Ovary (tissue), 9 donors: ENCODE results near the gene NCF4. TPM values are rescaled to one million over a fixed set of nuclear protein-coding genes. Genes with fewer than 3 reads are reported as not detected.

Experiments used
- DNase-seq, 5 donors: peaks; one replicate each; pipeline ENCODE4 v3.0.0-alpha.2; 2019 to 2020
- H3K27ac ChIP-seq, 2 donors: fragments of 200-600 bp; one replicate each; pipeline versions ENCODE4 v1.5.1 to v1.8.0; 2019 to 2022
- H3K27me3 ChIP-seq: fragments of 200-600 bp; one replicate; pipeline ENCODE4 v1.8.0; 2022
- H3K36me3 ChIP-seq: fragments of 200-600 bp; sonication (generic); one replicate; pipeline ENCODE4 v1.5.1; 2019
- H3K4me1 ChIP-seq: one replicate; pipeline ENCODE4 v1.8.1; 2013; ENCODE audit warnings: mild to moderate bottlenecking, moderate library complexity; ENCODE audit not compliant: insufficient read depth
- H3K4me3 ChIP-seq: fragments of 200-600 bp; sonication (generic); one replicate; pipeline ENCODE4 v1.5.1; 2017
- H3K9me3 ChIP-seq, 2 donors: fragments of 200-600 bp in 1 of 2; sonication (generic) in 1 of 2; one replicate each; pipeline versions ENCODE4 v1.5.1 to v1.8.1; 2013 to 2019; ENCODE audit warnings: mild to moderate bottlenecking in 1 of 2, moderate library complexity in 1 of 2
- EP300 ChIP-seq: sonication (generic); formaldehyde crosslinking; IDR thresholded peaks from one replicate; pipeline ENCODE4 v1.6.1; 2017; ENCODE audit warnings: antibody characterized with exemption
- POLR2A ChIP-seq: fragments of 450-650 bp; IDR thresholded peaks from one replicate; pipeline ENCODE4 v1.6.1; 2017; ENCODE audit warnings: antibody characterized with exemption, mild to moderate bottlenecking, moderate library complexity
- WGBS, 3 donors: extraction: QIAGEN DNeasy Blood & Tissue Kit in 1 of 3; methylation state at CpG; one replicate each; pipeline versions ENCODE4 v1.1.5 to v1.1.7; 2013 to 2017; 5-methylcytosine and 5-hydroxymethylcytosine counted together
- intact Hi-C, 4 donors: fragments of 100-400 bp; cut with DNase I; formaldehyde crosslinking; loops; one replicate each; pipeline versions ENCODE4 v1.11.0 to v1.15.1; 2022 to 2023
- polyA plus RNA-seq, 2 donors: library from polyadenylated mRNA; stranded (reverse); fragments of 200-250 nt in 1 of 2; fragments of 350-450 nt in 1 of 2; fragmentation: Illumina TruSeq in 1 of 2; extraction: RNeasy Lipid Tissue Mini Kit (QIAGEN cat#74804) in 1 of 2; gene quantifications; one replicate each; pipeline ENCODE4 v1.2.3, GENCODE V29; 2013 to 2014
- total RNA-seq, 7 donors: library from RNA; depleted of rRNA in 2 of 7; stranded (reverse); fragments of >200 nt in 2 of 7; fragmentation: NEBNext Ultra II Directional in 3 of 7; extraction: Animal tissue kit (Norgen Biotek cat#: 25700) in 3 of 7; gene quantifications; one replicate each; pipeline versions ENCODE4 v1.1.0 to v1.2.4, GENCODE V29; 2016 to 2023
- TF ChIP-seq, protein P1 (sequence below), 3 donors: fragments of 450-650 bp in 2 of 3; fragments of 200-600 bp in 1 of 3; IDR thresholded peaks; one replicate each; pipeline versions ENCODE4 v1.5.1 to v1.8.0; 2016 to 2022; ENCODE audit warnings: antibody characterized with exemption in 3 of 3, mild to moderate bottlenecking in 1 of 3
- donor health status: DM: no; HTN: no; CAD: no; lungs with moderate emphysema.
- donor health status: DM: no; HTN: no; CAD: no.
- donor health status: Bipolar disorder and iron deficiency.
- donor health status: DM: yes; HTN: yes; CAD: no.
- donor health status: DM: no; HTN: no; CAD: no.
- donor health status: DM: yes; HTN: yes; CAD: no.

The NCF4 gene
- total and polyA plus RNA-seq, 9 donors = 2.2 to 6.7 (median 4.8) TPM

DNA sequence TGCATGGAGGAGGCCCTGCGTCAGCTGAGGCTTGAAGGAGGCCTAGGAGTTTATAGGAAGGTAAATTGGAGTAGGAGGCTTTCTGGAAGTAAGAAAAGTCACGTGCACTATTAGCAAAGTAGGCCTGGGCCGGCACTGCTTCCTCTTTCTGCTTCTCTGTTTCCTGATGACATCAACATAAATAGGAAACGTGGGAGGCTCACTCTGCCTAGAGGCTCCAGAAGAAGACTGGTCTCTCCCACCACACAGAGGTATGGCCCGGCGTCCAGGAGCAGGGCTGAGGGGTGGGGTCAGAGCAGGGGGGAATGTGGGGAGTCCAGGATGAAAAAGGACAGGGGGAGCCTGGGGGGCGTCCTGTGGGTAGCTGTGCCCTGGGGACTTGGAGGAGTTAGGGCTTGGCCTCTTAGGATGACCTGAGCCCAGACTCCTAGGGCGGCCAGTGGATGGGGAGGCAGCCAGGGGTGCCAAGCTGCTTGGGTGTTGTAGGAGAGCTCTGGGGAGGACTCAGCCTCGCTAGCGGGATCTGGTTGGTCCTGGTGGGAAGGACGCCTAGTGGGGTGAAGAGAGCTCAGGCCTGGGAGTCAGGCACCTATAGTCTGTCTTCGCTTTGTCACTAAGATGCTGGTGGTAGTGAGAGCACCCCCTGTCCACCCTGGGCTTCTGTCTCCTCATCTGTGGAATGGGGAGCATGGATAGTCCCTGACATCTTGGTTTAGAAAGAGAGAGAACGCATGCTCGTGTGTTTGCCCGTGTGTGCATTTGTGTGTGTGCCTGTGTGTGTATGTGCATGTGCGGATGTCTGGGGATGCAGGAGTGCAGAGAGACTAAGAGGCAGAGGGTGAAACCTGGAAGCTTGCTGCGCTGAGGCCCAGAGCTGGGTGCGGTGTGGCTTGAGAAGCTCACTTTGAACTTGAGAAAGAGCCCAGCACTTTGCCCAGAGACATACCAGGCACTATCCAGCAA lies 52.9 kb downstream of the NCF4 start, which contains the start of gene CSF2RB:
TSS of gene CSF2RB (plus strand) at position 202 of the 963 bp plus-strand sequence. CDS start 8,580 bp downstream, outside the sequence.
- TF ChIP-seq, protein P1, sequence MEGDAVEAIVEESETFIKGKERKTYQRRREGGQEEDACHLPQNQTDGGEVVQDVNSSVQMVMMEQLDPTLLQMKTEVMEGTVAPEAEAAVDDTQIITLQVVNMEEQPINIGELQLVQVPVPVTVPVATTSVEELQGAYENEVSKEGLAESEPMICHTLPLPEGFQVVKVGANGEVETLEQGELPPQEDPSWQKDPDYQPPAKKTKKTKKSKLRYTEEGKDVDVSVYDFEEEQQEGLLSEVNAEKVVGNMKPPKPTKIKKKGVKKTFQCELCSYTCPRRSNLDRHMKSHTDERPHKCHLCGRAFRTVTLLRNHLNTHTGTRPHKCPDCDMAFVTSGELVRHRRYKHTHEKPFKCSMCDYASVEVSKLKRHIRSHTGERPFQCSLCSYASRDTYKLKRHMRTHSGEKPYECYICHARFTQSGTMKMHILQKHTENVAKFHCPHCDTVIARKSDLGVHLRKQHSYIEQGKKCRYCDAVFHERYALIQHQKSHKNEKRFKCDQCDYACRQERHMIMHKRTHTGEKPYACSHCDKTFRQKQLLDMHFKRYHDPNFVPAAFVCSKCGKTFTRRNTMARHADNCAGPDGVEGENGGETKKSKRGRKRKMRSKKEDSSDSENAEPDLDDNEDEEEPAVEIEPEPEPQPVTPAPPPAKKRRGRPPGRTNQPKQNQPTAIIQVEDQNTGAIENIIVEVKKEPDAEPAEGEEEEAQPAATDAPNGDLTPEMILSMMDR (IDR thresholded peaks at IDR 0.05) = no peak
- TF ChIP-seq EP300 (no peak), POLR2A (no peak)
- H3K27me3 ChIP-seq = no peaks in the 10 kb centered on the region
- no peaks in the 10 kb centered on the region for H3K9me3 ChIP-seq
- no peaks in the 10 kb centered on the region for H3K4me1 ChIP-seq
- no peak within 1 kb of the TSS for H3K27ac ChIP-seq
- intact Hi-C loops = no loop called here
- no peak within 1 kb of the TSS for H3K4me3 ChIP-seq
- no peak for DNase-seq
- no peaks in the 10 kb centered on the region for H3K36me3 ChIP-seq
- WGBS, 3 donors = 67 to 71% (median 69%) methylated on average over 18 of the region's 18 CpGs

DNA sequence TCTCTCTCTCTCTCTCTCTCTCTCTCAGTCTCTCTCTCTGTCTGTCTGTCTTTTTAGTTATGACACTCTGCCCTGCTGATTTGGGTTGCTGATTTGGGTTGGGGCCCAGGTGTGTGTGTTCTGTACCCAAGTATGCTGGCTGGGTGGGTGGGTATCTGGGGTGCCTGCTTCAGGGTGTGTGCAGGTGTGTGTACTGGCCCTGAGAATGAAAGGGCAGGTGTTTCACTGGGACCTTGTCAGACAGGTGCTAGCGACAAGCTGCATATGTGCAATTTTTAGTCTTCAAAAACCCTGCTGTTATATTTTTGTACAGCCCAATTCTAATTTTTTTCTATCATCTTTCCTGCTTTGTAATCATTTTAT lies 53.6 kb downstream of the NCF4 start:
- Histone ChIP-seq H3K9me3 (no peaks in the 10 kb centered on the region), H3K4me1 (no peaks in the 10 kb centered on the region), H3K4me3 (no peak overlapping the region), H3K27me3 (no peaks in the 10 kb centered on the region), H3K27ac (no peak overlapping the region), H3K36me3 (no peaks in the 10 kb centered on the region)
- TF ChIP-seq, protein P1 (IDR thresholded peaks at IDR 0.05) = no peak
- TF ChIP-seq POLR2A = no peak
- TF ChIP-seq EP300 = no peak
- no peak for DNase-seq
- intact Hi-C loops = no loop called here
- WGBS, 3 donors = 87 to 100% (median 96%) methylated on average over 1 of the region's 1 CpG

DNA sequence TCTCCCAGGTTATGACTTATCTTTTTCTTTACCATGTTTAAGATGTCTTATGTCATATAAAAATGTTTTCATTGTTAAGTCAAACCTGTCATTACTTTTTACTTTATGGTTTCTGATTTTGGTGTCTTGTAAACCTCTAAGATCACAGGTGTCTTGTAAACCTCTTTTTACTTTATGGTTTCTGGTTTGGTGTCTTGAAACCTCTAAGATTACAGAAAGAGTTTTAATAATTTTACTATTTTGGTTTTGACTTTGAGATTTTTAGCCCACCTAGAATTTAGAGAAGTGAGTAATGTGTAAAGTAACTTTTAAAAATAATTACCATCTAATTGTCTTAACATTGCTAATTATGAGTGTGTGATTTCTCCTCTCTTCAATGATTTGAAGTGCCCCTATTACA lies 55.2 kb downstream of the NCF4 start:
- no peak overlapping the region for H3K4me3 ChIP-seq
- no peaks in the 10 kb centered on the region for H3K27me3 ChIP-seq
- H3K4me1 ChIP-seq = no peaks in the 10 kb centered on the region
- DNase-seq = no peak
- intact Hi-C loops = no loop called here
- TF ChIP-seq, protein P1 (IDR thresholded peaks at IDR 0.05) = no peak
- TF ChIP-seq EP300 = no peak
- no peak for TF ChIP-seq POLR2A
- H3K27ac ChIP-seq = no peak overlapping the region
- H3K36me3 ChIP-seq = no peaks in the 10 kb centered on the region
- no peaks in the 10 kb centered on the region for H3K9me3 ChIP-seq

DNA sequence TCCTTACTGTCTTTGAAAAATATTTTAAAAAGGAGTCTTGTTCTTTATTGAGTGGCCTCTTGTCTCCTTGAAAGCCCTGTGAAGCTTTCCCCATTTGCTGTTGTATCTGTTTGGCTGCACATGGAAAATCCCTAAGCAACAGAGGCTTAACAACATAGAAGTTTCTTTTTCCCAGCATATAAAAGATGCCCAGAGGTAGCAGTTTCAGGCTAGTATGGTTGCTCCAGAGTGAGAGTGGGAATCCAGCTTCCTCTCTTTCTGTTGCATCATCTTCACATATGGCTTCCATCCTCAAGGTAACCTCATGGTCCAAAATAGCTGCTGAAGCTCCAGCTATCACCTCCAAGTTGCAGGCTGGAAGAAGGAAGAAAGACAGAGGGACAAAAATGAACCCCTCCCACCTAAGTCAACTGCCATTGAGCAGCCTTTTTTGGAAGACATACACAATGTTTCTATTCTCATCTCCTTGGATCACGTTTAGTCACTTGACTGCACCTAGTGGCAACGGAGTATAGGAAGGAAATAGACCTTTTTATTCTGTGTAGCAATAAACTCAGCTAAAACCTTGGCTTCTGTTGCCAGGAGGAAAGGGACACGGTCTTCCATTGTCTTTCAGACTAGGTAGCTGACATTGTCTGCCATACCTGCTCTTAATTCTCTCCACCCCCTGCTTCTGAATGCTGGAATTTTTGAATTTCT lies 57.9 kb downstream of the NCF4 start:
- WGBS, 3 donors = 84 to 87% (median 84%) methylated on average over 3 of the region's 3 CpGs
- Histone ChIP-seq H3K27ac (no peak overlapping the region), H3K9me3 (no peaks in the 10 kb centered on the region), H3K27me3 (no peaks in the 10 kb centered on the region), H3K36me3 (no peaks in the 10 kb centered on the region), H3K4me1 (no peaks in the 10 kb centered on the region), H3K4me3 (no peak overlapping the region)
- no peak for DNase-seq
- TF ChIP-seq, protein P1 (IDR thresholded peaks at IDR 0.05) = no peak
- TF ChIP-seq EP300 (no peak), POLR2A (no peak)
- intact Hi-C loops = no loop called here
